ENCODE results near the gene RNF227. TPM values are rescaled to one million over a fixed set of nuclear protein-coding genes. Genes with fewer than 3 reads are reported as not detected.

The RNF227 gene
- total and polyA plus RNA-seq, 10 of the 15 experiments (the other 5 are each of a cell fraction or from before 2014, with no cell fraction given), result 0.49 to 5.0 (median 1.3) TPM

DNA sequence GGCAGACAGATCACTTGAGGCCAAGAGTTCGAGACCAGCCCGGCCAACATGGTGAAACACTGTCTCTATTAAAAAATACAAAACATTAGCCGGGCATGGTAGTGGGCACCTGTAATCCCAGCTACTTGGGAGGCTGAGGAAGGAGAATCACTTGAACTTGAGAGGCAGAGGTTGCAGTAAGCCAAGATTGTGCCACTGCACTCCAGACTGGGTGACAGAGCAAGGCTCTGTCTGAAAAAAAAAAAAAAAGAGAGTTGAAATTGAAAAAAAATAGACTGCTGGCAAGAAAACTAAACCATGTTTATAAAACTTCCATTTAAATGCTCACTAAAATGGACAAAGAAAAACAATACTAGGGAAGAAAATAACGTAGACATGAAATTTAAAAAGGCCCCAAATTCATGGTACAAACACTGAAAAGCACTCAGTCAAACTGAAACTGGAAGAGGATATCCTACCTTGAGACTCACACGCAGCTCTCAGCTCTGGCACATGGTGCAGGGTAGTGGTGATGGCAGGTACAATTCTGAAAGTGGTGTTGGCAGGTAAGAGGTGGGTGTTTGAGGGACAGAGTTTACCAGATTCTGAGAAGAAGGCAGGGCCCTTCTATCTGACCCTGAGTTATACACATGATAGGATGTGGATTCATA is 35.2 kb upstream of the RNF227 start (continued):
- TF ChIP-seq, protein P1, sequence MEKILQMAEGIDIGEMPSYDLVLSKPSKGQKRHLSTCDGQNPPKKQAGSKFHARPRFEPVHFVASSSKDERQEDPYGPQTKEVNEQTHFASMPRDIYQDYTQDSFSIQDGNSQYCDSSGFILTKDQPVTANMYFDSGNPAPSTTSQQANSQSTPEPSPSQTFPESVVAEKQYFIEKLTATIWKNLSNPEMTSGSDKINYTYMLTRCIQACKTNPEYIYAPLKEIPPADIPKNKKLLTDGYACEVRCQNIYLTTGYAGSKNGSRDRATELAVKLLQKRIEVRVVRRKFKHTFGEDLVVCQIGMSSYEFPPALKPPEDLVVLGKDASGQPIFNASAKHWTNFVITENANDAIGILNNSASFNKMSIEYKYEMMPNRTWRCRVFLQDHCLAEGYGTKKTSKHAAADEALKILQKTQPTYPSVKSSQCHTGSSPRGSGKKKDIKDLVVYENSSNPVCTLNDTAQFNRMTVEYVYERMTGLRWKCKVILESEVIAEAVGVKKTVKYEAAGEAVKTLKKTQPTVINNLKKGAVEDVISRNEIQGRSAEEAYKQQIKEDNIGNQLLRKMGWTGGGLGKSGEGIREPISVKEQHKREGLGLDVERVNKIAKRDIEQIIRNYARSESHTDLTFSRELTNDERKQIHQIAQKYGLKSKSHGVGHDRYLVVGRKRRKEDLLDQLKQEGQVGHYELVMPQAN (conservative IDR thresholded peaks at IDR 0.05), result no peak
- TF ChIP-seq FOXM1 (IDR thresholded peaks at IDR 0.05; ENCODE audit: low read depth, low read length) (peak; percentile 46; the same call in 1 of the 2 replicates), SREBF1 (IDR thresholded peaks at IDR 0.05; ENCODE audit: low read length) (no peak), SMAD1 (IDR thresholded peaks at IDR 0.05; ENCODE audit: low read depth, partially characterized antibody) (no peak), RBBP5 (conservative IDR thresholded peaks at IDR 0.05) (no peak), STAT1 (conservative IDR thresholded peaks at IDR 0.05) (no peak)
- TF ChIP-seq, protein P2, sequence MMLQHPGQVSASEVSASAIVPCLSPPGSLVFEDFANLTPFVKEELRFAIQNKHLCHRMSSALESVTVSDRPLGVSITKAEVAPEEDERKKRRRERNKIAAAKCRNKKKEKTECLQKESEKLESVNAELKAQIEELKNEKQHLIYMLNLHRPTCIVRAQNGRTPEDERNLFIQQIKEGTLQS (IDR thresholded peaks at IDR 0.05; ENCODE audit: borderline replicate concordance, extremely low read depth, low read depth, low read length), result no peak
- TF ChIP-seq, protein P3, sequence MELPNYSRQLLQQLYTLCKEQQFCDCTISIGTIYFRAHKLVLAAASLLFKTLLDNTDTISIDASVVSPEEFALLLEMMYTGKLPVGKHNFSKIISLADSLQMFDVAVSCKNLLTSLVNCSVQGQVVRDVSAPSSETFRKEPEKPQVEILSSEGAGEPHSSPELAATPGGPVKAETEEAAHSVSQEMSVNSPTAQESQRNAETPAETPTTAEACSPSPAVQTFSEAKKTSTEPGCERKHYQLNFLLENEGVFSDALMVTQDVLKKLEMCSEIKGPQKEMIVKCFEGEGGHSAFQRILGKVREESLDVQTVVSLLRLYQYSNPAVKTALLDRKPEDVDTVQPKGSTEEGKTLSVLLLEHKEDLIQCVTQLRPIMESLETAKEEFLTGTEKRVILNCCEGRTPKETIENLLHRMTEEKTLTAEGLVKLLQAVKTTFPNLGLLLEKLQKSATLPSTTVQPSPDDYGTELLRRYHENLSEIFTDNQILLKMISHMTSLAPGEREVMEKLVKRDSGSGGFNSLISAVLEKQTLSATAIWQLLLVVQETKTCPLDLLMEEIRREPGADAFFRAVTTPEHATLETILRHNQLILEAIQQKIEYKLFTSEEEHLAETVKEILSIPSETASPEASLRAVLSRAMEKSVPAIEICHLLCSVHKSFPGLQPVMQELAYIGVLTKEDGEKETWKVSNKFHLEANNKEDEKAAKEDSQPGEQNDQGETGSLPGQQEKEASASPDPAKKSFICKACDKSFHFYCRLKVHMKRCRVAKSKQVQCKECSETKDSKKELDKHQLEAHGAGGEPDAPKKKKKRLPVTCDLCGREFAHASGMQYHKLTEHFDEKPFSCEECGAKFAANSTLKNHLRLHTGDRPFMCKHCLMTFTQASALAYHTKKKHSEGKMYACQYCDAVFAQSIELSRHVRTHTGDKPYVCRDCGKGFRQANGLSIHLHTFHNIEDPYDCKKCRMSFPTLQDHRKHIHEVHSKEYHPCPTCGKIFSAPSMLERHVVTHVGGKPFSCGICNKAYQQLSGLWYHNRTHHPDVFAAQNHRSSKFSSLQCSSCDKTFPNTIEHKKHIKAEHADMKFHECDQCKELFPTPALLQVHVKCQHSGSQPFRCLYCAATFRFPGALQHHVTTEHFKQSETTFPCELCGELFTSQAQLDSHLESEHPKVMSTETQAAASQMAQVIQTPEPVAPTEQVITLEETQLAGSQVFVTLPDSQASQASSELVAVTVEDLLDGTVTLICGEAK (IDR thresholded peaks at IDR 0.05; ENCODE audit: borderline replicate concordance), result no peak
- TF ChIP-seq, protein P4, sequence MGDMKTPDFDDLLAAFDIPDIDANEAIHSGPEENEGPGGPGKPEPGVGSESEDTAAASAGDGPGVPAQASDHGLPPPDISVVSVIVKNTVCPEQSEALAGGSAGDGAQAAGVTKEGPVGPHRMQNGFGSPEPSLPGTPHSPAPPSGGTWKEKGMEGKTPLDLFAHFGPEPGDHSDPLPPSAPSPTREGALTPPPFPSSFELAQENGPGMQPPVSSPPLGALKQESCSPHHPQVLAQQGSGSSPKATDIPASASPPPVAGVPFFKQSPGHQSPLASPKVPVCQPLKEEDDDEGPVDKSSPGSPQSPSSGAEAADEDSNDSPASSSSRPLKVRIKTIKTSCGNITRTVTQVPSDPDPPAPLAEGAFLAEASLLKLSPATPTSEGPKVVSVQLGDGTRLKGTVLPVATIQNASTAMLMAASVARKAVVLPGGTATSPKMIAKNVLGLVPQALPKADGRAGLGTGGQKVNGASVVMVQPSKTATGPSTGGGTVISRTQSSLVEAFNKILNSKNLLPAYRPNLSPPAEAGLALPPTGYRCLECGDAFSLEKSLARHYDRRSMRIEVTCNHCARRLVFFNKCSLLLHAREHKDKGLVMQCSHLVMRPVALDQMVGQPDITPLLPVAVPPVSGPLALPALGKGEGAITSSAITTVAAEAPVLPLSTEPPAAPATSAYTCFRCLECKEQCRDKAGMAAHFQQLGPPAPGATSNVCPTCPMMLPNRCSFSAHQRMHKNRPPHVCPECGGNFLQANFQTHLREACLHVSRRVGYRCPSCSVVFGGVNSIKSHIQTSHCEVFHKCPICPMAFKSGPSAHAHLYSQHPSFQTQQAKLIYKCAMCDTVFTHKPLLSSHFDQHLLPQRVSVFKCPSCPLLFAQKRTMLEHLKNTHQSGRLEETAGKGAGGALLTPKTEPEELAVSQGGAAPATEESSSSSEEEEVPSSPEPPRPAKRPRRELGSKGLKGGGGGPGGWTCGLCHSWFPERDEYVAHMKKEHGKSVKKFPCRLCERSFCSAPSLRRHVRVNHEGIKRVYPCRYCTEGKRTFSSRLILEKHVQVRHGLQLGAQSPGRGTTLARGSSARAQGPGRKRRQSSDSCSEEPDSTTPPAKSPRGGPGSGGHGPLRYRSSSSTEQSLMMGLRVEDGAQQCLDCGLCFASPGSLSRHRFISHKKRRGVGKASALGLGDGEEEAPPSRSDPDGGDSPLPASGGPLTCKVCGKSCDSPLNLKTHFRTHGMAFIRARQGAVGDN (IDR thresholded peaks at IDR 0.05), result peak; percentile 83
- TF ChIP-seq, protein P5, sequence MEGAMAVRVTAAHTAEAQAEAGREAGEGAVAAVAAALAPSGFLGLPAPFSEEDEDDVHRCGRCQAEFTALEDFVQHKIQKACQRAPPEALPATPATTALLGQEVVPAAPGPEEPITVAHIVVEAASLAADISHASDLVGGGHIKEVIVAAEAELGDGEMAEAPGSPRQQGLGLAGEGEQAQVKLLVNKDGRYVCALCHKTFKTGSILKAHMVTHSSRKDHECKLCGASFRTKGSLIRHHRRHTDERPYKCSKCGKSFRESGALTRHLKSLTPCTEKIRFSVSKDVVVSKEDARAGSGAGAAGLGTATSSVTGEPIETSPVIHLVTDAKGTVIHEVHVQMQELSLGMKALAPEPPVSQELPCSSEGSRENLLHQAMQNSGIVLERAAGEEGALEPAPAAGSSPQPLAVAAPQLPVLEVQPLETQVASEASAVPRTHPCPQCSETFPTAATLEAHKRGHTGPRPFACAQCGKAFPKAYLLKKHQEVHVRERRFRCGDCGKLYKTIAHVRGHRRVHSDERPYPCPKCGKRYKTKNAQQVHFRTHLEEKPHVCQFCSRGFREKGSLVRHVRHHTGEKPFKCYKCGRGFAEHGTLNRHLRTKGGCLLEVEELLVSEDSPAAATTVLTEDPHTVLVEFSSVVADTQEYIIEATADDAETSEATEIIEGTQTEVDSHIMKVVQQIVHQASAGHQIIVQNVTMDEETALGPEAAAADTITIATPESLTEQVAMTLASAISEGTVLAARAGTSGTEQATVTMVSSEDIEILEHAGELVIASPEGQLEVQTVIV (IDR thresholded peaks at IDR 0.05; ENCODE audit: borderline replicate concordance, partially characterized antibody), result no peak
- TF ChIP-seq, protein P6, sequence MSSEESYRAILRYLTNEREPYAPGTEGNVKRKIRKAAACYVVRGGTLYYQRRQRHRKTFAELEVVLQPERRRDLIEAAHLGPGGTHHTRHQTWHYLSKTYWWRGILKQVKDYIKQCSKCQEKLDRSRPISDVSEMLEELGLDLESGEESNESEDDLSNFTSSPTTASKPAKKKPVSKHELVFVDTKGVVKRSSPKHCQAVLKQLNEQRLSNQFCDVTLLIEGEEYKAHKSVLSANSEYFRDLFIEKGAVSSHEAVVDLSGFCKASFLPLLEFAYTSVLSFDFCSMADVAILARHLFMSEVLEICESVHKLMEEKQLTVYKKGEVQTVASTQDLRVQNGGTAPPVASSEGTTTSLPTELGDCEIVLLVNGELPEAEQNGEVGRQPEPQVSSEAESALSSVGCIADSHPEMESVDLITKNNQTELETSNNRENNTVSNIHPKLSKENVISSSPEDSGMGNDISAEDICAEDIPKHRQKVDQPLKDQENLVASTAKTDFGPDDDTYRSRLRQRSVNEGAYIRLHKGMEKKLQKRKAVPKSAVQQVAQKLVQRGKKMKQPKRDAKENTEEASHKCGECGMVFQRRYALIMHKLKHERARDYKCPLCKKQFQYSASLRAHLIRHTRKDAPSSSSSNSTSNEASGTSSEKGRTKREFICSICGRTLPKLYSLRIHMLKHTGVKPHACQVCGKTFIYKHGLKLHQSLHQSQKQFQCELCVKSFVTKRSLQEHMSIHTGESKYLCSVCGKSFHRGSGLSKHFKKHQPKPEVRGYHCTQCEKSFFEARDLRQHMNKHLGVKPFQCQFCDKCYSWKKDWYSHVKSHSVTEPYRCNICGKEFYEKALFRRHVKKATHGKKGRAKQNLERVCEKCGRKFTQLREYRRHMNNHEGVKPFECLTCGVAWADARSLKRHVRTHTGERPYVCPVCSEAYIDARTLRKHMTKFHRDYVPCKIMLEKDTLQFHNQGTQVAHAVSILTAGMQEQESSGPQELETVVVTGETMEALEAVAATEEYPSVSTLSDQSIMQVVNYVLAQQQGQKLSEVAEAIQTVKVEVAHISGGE (CRISPR knock-in tag; IDR thresholded peaks at IDR 0.05), result no peak

Measured in GM12878 (cell line).